Vagina (tissue), 2 donors: ENCODE results near the gene AMN1.
"Not testable (repeated sequence)": the region's sequence is repeated elsewhere in the genome, so short reads cannot be mapped to it uniquely, and the experiment has no call there.

ENCODE experiments used
- CTCF ChIP-seq, 3 experiments: fragments of 450-650 bp in 2 of 3; fragments of 200-600 bp in 1 of 3; sonication (generic) in 1 of 3; IDR thresholded peaks; one replicate each; pipeline ENCODE4 v1.5.1; 2017 to 2019; ENCODE audit warnings: antibody characterized with exemption in 3 of 3, mild to moderate bottlenecking in 2 of 3, moderate library complexity in 2 of 3
- POLR2A ChIP-seq, 2 donors: fragments of 450-650 bp; IDR thresholded peaks; one replicate each; pipeline ENCODE4 v1.6.1; 2017; ENCODE audit warnings: antibody characterized with exemption in 2 of 2, mild to moderate bottlenecking in 2 of 2, moderate library complexity in 2 of 2

- TF ChIP-seq CTCF, POLR2A (IDR thresholded peaks at IDR 0.05): not testable (repeated sequence)
These were observed 20.7 kb downstream of the AMN1 start for GRCh38 chr12:31708118-31708517.
